ENCODE data around the gene DUSP14.

DUSP14 gene

GRCh38 chr17:37553401-37553966, 63.8 kb downstream of the DUSP14 start:
- Histone ChIP-seq H3K4me1 (ENCODE audit: control insufficient read depth, insufficient read depth, low read length) (no peaks in the 10 kb centered on the region), H3K9me3 (ENCODE audit: control insufficient read depth, low read length) (no peaks in the 10 kb centered on the region), H3K9ac (ENCODE audit: low read length) (no peak overlapping the region), H3K27me3 (ENCODE audit: control insufficient read depth, insufficient read depth, low read length) (no peaks in the 10 kb centered on the region), H3K36me3 (ENCODE audit: control insufficient read depth, insufficient read depth, low read length) (peaks cover 20% of the 10 kb centered on the region), H3K4me3 (ENCODE audit: low read length) (no peak overlapping the region)

GRCh38 chr17:37555386-37555785, 65.7 kb downstream of the DUSP14 start:
- H3K9me3 ChIP-seq (ENCODE audit: control insufficient read depth, low read length), result no peaks in the 10 kb centered on the region
- H3K4me1 ChIP-seq (ENCODE audit: control insufficient read depth, insufficient read depth, low read length), result no peaks in the 10 kb centered on the region
- no peaks in the 10 kb centered on the region for H3K27me3 ChIP-seq (ENCODE audit: control insufficient read depth, insufficient read depth, low read length)
- no peak overlapping the region for H3K9ac ChIP-seq (ENCODE audit: low read length)
- no peak overlapping the region for H3K4me3 ChIP-seq (ENCODE audit: low read length)
- peaks cover 20% of the 10 kb centered on the region for H3K36me3 ChIP-seq (ENCODE audit: control insufficient read depth, insufficient read depth, low read length)

GRCh38 chr17:37557482-37557881, 67.8 kb downstream of the DUSP14 start:
- Histone ChIP-seq H3K4me3 (ENCODE audit: low read length) (no peak overlapping the region), H3K9ac (ENCODE audit: low read length) (no peak overlapping the region), H3K4me1 (ENCODE audit: control insufficient read depth, insufficient read depth, low read length) (no peaks in the 10 kb centered on the region), H3K9me3 (ENCODE audit: control insufficient read depth, low read length) (no peaks in the 10 kb centered on the region), H3K36me3 (ENCODE audit: control insufficient read depth, insufficient read depth, low read length) (peaks cover 17% of the 10 kb centered on the region), H3K27me3 (ENCODE audit: control insufficient read depth, insufficient read depth, low read length) (no peaks in the 10 kb centered on the region)

GRCh38 chr17:37558299-37558698, 68.6 kb downstream of the DUSP14 start:
- H3K9ac ChIP-seq (ENCODE audit: low read length), result no peak overlapping the region
- H3K36me3 ChIP-seq (ENCODE audit: control insufficient read depth, insufficient read depth, low read length), result peaks cover 9% of the 10 kb centered on the region
- H3K27me3 ChIP-seq (ENCODE audit: control insufficient read depth, insufficient read depth, low read length), result no peaks in the 10 kb centered on the region
- H3K4me3 ChIP-seq (ENCODE audit: low read length), result no peak overlapping the region
- H3K9me3 ChIP-seq (ENCODE audit: control insufficient read depth, low read length), result no peaks in the 10 kb centered on the region
- H3K4me1 ChIP-seq (ENCODE audit: control insufficient read depth, insufficient read depth, low read length), result no peaks in the 10 kb centered on the region

- Histone ChIP-seq H3K27me3 (ENCODE audit: control insufficient read depth, insufficient read depth, low read length) (no peaks in the 10 kb centered on the region), H3K4me1 (ENCODE audit: control insufficient read depth, insufficient read depth, low read length) (no peaks in the 10 kb centered on the region), H3K9ac (ENCODE audit: low read length) (no peak overlapping the region), H3K36me3 (ENCODE audit: control insufficient read depth, insufficient read depth, low read length) (peaks cover 8% of the 10 kb centered on the region), H3K4me3 (ENCODE audit: low read length) (no peak overlapping the region), H3K9me3 (ENCODE audit: control insufficient read depth, low read length) (no peaks in the 10 kb centered on the region)
Observed at GRCh38 chr17:37562016-37562745, 72.5 kb downstream of the DUSP14 start.

Data from mucosa of stomach (tissue), 1 donor.